ENCODE measurements around the gene MRGPRD. TPM values are rescaled to one million over a fixed set of nuclear protein-coding genes. Genes with fewer than 3 reads are reported as not detected.
"Not testable (repeated sequence)": the region's sequence is repeated elsewhere in the genome, so short reads cannot be mapped to it uniquely, and the experiment has no call there.

The MRGPRD gene
- total and polyA plus RNA-seq, 5 donors from 2014 or later: 0.50 TPM; not detected in 4

DNA sequence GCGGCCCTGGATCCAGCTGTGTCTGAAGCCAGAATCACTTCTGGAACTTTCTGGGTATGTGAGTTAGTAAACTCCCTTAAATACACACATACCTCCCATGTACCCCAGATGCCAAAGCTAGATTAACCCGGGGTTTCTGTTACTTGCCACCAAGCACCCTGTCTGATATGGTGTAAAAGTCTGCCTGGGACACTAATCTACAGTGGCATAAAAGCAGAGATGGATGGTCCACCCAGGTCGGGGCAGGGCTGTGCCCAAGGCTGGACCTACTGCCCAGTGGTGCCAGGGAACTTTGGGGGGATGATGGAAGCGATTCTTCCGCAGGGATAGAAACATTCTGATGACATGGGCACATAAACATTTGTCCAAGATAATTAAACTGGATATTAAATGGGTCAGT lies 19.6 kb upstream of the MRGPRD start:
- Histone ChIP-seq H3K27ac (ENCODE audit: insufficient read depth, low read length, poor library complexity, severe bottlenecking) (no peak overlapping the region), H3K4me3 (ENCODE audit: low read depth, low read length) (no peak overlapping the region), H3K4me1 (ENCODE audit: control insufficient read depth, insufficient read depth, low read length, poor library complexity, severe bottlenecking) (no peaks in the 10 kb centered on the region), H3K27me3 (ENCODE audit: control insufficient read depth, insufficient read depth, low read length) (no peaks in the 10 kb centered on the region), H3K36me3 (ENCODE audit: control insufficient read depth, insufficient read depth, low read length) (no peaks in the 10 kb centered on the region), H3K9me3 (ENCODE audit: control insufficient read depth in 2 of 2, low read length in 2 of 2) (no peaks in the 10 kb centered on the region)
- Mint-ChIP-seq H3K9me3 (no peaks in the 10 kb centered on the region), H3K4me3 (no peak overlapping the region), H3K4me1 (peaks cover 0 to 4% (median 0%) of the 10 kb centered on the region in 4 donors), H3K36me3 (no peaks in the 10 kb centered on the region), H3K27me3 (peaks cover 4% of the 10 kb centered on the region), H3K27ac (no peak overlapping the region)
- no peak for ATAC-seq (ENCODE audit: low read depth in 2 of 2)
- no peak for DNase-seq

GRCh38 chr11:68999748-69000355 lies 19.1 kb upstream of the MRGPRD start:
- not testable (repeated sequence) for H3K36me3 ChIP-seq (ENCODE audit: control insufficient read depth, insufficient read depth, low read length); DNase-seq; H3K9me3 Mint-ChIP-seq; H3K4me1 ChIP-seq (ENCODE audit: control insufficient read depth, insufficient read depth, low read length, poor library complexity, severe bottlenecking); H3K27ac Mint-ChIP-seq; H3K27me3 ChIP-seq (ENCODE audit: control insufficient read depth, insufficient read depth, low read length); H3K9me3 ChIP-seq (ENCODE audit: control insufficient read depth in 2 of 2, low read length in 2 of 2); H3K36me3 Mint-ChIP-seq; H3K4me1 Mint-ChIP-seq; H3K4me3 Mint-ChIP-seq; H3K27ac ChIP-seq (ENCODE audit: insufficient read depth, low read length, poor library complexity, severe bottlenecking); H3K4me3 ChIP-seq (ENCODE audit: low read depth, low read length); ATAC-seq (ENCODE audit: low read depth in 2 of 2); H3K27me3 Mint-ChIP-seq

DNA sequence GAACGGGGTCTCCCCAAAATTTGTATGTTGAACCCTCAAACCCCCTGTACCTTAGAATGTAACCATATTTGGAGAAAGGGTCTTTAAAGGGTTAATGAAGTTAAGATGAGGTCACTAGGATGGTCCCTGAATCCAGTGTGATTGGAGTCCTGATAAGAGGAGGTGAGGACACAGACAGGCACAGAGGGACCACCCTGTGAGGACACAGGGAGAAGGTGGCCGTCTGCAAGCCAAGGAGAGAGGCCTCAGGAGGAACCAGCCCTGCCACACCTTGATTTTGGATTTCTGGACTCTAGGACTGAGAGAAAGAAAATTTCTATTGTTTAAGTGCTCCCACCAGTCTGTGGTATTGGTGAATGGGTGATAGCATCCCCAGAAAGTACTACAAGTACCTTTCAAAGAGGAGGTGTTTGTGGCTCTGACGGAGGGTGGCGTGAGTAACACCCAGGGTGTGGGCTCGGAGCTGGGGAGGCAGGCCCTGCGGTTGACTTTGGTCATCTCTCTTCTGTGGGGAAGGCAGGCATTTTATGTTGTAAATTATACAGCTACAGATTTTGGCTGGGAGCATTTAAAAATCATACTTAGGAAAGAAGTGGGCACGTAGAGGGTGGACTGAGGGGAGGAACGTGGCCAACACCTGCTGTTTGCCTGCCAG lies 18.4 kb upstream of the MRGPRD start:
- no peak overlapping the region for H3K4me3 ChIP-seq (ENCODE audit: low read depth, low read length)
- Mint-ChIP-seq H3K27ac (no peak overlapping the region), H3K36me3 (no peaks in the 10 kb centered on the region), H3K27me3 (peaks cover 9% of the 10 kb centered on the region), H3K4me3 (peak overlapping the region in 1 of 4 donors; percentile 47), H3K4me1 (peaks cover 0 to 2% (median 0%) of the 10 kb centered on the region in 4 donors), H3K9me3 (no peaks in the 10 kb centered on the region)
- no peaks in the 10 kb centered on the region for H3K4me1 ChIP-seq (ENCODE audit: control insufficient read depth, insufficient read depth, low read length, poor library complexity, severe bottlenecking)
- DNase-seq (no peak), ATAC-seq (ENCODE audit: low read depth in 2 of 2) (no peak)
- no peaks in the 10 kb centered on the region for H3K27me3 ChIP-seq (ENCODE audit: control insufficient read depth, insufficient read depth, low read length)
- H3K27ac ChIP-seq (ENCODE audit: insufficient read depth, low read length, poor library complexity, severe bottlenecking): no peak overlapping the region
- no peaks in the 10 kb centered on the region for H3K9me3 ChIP-seq (ENCODE audit: control insufficient read depth in 2 of 2, low read length in 2 of 2)
- no peaks in the 10 kb centered on the region for H3K36me3 ChIP-seq (ENCODE audit: control insufficient read depth, insufficient read depth, low read length)

DNA sequence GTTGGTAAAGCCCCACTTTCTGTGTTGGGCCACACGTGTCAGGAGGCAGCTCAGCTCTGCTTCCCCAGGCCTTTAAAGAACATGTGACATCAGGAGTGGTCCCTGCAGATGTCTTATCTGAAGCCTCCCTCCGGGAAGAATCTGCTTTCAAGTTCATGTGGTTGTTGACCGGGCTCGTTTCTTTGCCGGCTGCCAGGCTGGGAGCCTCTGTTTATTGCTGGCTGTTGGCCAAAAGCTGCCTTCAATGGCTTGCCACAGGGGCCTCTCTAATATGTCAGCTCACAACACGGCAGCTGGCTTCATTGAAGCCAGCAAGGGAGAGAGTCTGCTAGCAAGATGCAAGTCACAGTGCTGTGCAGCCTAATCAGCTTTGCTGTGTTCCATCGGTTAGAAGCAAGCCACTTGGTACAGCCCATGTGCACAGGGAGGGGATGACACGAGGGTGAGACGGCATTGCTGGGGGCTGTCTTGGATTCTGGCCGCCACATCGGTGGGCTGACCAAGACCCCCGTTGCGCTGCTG lies 17.7 kb upstream of the MRGPRD start:
- Histone ChIP-seq H3K36me3 (ENCODE audit: control insufficient read depth, insufficient read depth, low read length) (no peaks in the 10 kb centered on the region), H3K27ac (ENCODE audit: insufficient read depth, low read length, poor library complexity, severe bottlenecking) (no peak overlapping the region), H3K4me1 (ENCODE audit: control insufficient read depth, insufficient read depth, low read length, poor library complexity, severe bottlenecking) (no peaks in the 10 kb centered on the region), H3K4me3 (ENCODE audit: low read depth, low read length) (no peak overlapping the region), H3K9me3 (ENCODE audit: control insufficient read depth in 2 of 2, low read length in 2 of 2) (no peaks in the 10 kb centered on the region), H3K27me3 (ENCODE audit: control insufficient read depth, insufficient read depth, low read length) (no peaks in the 10 kb centered on the region)
- H3K4me3 Mint-ChIP-seq: peak overlapping the region in 1 of 4 donors; percentile 68
- H3K4me1 Mint-ChIP-seq: peaks cover 0 to 2% (median 0%) of the 10 kb centered on the region in 4 donors
- DNase-seq: no peak
- ATAC-seq (ENCODE audit: low read depth in 2 of 2): no peak
- no peaks in the 10 kb centered on the region for H3K9me3 Mint-ChIP-seq
- H3K27ac Mint-ChIP-seq: no peak overlapping the region
- no peaks in the 10 kb centered on the region for H3K36me3 Mint-ChIP-seq
- H3K27me3 Mint-ChIP-seq: peaks cover 9% of the 10 kb centered on the region

DNA sequence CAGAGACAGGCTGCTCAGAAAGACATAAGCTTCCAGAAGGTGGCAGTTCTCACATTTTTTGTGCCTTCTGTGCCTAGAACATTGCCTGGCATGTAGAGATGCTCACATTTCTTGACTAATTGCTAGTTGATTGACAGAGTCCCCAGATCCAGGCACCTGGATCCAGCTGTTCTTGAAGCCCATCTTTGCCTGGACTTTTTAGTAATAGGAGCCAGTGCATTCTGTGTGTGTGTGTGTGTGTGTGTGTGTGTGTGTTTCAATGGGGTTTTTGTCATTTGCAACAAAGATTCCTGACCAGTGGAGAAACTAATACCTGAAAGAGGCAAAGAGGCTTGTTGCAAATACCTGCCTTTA lies 17.2 kb upstream of the MRGPRD start:
- Histone ChIP-seq H3K9me3 (ENCODE audit: control insufficient read depth in 2 of 2, low read length in 2 of 2) (no peaks in the 10 kb centered on the region), H3K4me1 (ENCODE audit: control insufficient read depth, insufficient read depth, low read length, poor library complexity, severe bottlenecking) (no peaks in the 10 kb centered on the region), H3K27me3 (ENCODE audit: control insufficient read depth, insufficient read depth, low read length) (no peaks in the 10 kb centered on the region), H3K36me3 (ENCODE audit: control insufficient read depth, insufficient read depth, low read length) (no peaks in the 10 kb centered on the region), H3K4me3 (ENCODE audit: low read depth, low read length) (no peak overlapping the region), H3K27ac (ENCODE audit: insufficient read depth, low read length, poor library complexity, severe bottlenecking) (no peak overlapping the region)
- H3K9me3 Mint-ChIP-seq: no peaks in the 10 kb centered on the region
- H3K27me3 Mint-ChIP-seq: peaks cover 10% of the 10 kb centered on the region
- ATAC-seq (ENCODE audit: low read depth in 2 of 2) (no peak), DNase-seq (no peak)
- no peak overlapping the region for H3K27ac Mint-ChIP-seq
- H3K36me3 Mint-ChIP-seq: no peaks in the 10 kb centered on the region
- H3K4me3 Mint-ChIP-seq: no peak overlapping the region
- peaks cover 0 to 2% (median 0%) of the 10 kb centered on the region in 4 donors for H3K4me1 Mint-ChIP-seq

DNA sequence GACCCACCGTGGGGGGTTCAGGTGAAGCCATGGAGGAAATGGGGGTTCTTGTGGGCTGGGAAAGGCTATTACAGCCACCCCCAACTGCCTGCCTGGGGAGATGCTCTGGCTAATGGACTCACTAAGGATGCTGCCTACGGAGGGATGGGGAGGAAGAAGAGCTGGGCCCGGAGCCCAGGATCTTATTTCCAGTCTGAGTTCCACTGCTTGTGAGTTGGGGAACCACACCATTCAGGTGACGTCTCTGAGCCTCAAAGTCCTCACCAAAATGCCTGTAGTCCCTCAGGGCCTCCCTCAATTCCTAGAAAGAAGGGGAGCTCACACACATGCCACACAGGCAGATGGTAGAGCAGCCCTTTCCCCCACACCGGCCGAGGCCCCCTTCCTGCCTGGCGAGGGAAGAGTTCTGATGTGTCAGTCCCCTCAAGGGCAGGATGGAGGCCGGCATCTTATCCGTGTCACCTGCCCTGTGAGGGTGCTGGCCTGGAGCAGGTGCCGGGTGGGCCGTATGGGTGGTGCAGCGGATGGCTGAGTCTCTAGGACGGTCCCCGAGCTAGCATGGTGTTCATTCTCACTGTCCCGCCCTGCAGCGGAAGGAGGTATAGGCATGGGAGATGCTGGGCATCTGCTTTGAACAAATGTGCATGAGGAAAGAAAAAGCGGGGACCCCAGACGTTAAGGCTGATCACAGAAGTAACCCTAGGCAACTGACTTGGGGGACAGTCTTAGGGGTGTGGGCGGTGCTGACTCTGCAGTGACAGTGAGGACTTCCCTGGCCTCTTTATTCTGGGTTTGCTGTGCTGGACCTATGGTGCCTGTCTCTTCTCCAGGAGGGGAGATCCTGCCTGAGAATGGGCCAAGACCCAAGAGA lies 16.6 kb upstream of the MRGPRD start:
- Mint-ChIP-seq H3K4me1 (peaks cover 0 to 2% (median 0%) of the 10 kb centered on the region in 4 donors), H3K27me3 (peaks cover 12% of the 10 kb centered on the region), H3K27ac (no peak overlapping the region), H3K36me3 (no peaks in the 10 kb centered on the region), H3K9me3 (no peaks in the 10 kb centered on the region), H3K4me3 (no peak overlapping the region)
- DNase-seq (no peak), ATAC-seq (ENCODE audit: low read depth in 2 of 2) (no peak)
- H3K27ac ChIP-seq (ENCODE audit: insufficient read depth, low read length, poor library complexity, severe bottlenecking): no peak overlapping the region
- no peak overlapping the region for H3K4me3 ChIP-seq (ENCODE audit: low read depth, low read length)
- H3K9me3 ChIP-seq (ENCODE audit: control insufficient read depth in 2 of 2, low read length in 2 of 2): no peaks in the 10 kb centered on the region
- H3K4me1 ChIP-seq (ENCODE audit: control insufficient read depth, insufficient read depth, low read length, poor library complexity, severe bottlenecking): no peaks in the 10 kb centered on the region
- H3K27me3 ChIP-seq (ENCODE audit: control insufficient read depth, insufficient read depth, low read length): no peaks in the 10 kb centered on the region
- H3K36me3 ChIP-seq (ENCODE audit: control insufficient read depth, insufficient read depth, low read length): no peaks in the 10 kb centered on the region

- Mint-ChIP-seq H3K27me3 (peaks cover 15% of the 10 kb centered on the region), H3K9me3 (no peaks in the 10 kb centered on the region), H3K4me3 (no peak overlapping the region), H3K4me1 (peaks cover 0 to 2% (median 0%) of the 10 kb centered on the region in 4 donors), H3K36me3 (no peaks in the 10 kb centered on the region), H3K27ac (no peak overlapping the region)
- Histone ChIP-seq H3K4me1 (ENCODE audit: control insufficient read depth, insufficient read depth, low read length, poor library complexity, severe bottlenecking) (no peaks in the 10 kb centered on the region), H3K9me3 (ENCODE audit: control insufficient read depth in 2 of 2, low read length in 2 of 2) (no peaks in the 10 kb centered on the region), H3K36me3 (ENCODE audit: control insufficient read depth, insufficient read depth, low read length) (no peaks in the 10 kb centered on the region), H3K27me3 (ENCODE audit: control insufficient read depth, insufficient read depth, low read length) (no peaks in the 10 kb centered on the region), H3K27ac (ENCODE audit: insufficient read depth, low read length, poor library complexity, severe bottlenecking) (no peak overlapping the region), H3K4me3 (ENCODE audit: low read depth, low read length) (no peak overlapping the region)
- no peak for ATAC-seq (ENCODE audit: low read depth in 2 of 2)
- no peak for DNase-seq
Measured at GRCh38 chr11:68996376-68997123, 15.8 kb upstream of the MRGPRD start.

All from CD4-positive, CD25-positive, alpha-beta regulatory T cell (primary cell).